Loucy (cell line): ENCODE data around the gene STPG1.

Experiments used
- EZH2phosphoT487 ChIP-seq: fragments of 200-600 bp; IDR thresholded peaks from 2 replicates; pipeline ENCODE4 v1.6.1; 2018; ENCODE audit warnings: antibody characterized with exemption, mild to moderate bottlenecking, moderate library complexity, borderline replicate concordance
- TF ChIP-seq, protein P1 (sequence below): fragments of 200-600 bp; sonication (generic); conservative IDR thresholded peaks from 2 replicates; pipeline ENCODE4 v1.5.1; 2014; ENCODE audit warnings: mild to moderate bottlenecking, antibody characterized with exemption, low read length

DNA sequence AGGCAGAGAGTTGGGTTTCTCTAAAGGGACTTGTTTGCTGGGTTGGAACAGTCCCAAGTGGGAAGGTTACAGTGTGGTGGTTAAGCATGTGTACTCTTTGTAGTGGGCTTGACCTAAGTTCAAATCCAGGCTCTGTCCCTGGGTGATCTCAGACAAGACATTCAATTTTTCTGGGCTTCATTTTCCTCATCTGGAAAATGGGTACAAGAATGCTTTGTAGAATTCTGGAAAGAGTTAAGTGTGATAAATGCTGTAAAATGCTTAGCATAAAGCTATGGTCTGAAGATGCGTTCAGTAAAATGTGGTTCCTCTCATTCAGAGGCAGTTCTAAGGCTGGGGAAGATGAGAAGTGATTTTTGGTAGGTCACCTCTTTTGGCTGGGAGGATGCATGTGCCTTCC, 93.6 kb downstream of the STPG1 start:
- TF ChIP-seq, protein P1, sequence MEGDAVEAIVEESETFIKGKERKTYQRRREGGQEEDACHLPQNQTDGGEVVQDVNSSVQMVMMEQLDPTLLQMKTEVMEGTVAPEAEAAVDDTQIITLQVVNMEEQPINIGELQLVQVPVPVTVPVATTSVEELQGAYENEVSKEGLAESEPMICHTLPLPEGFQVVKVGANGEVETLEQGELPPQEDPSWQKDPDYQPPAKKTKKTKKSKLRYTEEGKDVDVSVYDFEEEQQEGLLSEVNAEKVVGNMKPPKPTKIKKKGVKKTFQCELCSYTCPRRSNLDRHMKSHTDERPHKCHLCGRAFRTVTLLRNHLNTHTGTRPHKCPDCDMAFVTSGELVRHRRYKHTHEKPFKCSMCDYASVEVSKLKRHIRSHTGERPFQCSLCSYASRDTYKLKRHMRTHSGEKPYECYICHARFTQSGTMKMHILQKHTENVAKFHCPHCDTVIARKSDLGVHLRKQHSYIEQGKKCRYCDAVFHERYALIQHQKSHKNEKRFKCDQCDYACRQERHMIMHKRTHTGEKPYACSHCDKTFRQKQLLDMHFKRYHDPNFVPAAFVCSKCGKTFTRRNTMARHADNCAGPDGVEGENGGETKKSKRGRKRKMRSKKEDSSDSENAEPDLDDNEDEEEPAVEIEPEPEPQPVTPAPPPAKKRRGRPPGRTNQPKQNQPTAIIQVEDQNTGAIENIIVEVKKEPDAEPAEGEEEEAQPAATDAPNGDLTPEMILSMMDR = no peak
- TF ChIP-seq EZH2phosphoT487 = no peak
